Activated B cell treated with CpG ODN at 0.5 μM for 24 hours (primary cell): ENCODE results near the gene SLC6A12. TPM values are rescaled to one million over a fixed set of nuclear protein-coding genes. Genes with fewer than 3 reads are reported as not detected.
A peak's percentile ranks its signal among the peaks of the same experiment; 100 is the strongest.

Experiments used
- ATAC-seq: fragments of 200-7000 bp; cut with Tn5 transposase; one replicate; pipeline ENCODE4 v1.10.0; 2021; ENCODE audit warnings: low read depth, mild to moderate bottlenecking, moderate library complexity
- CTCF ChIA-PET: fragments of 350-600 bp; sonication (Branson Sonifier 250); formaldehyde crosslinking; loops from one replicate; lab custom pipeline; 2021; ENCODE audit warnings: antibody characterized with exemption; lab: Charles Lee
- POLR2A ChIA-PET: fragments of 350-600 bp; sonication (Branson Sonifier 250); formaldehyde crosslinking; loops from one replicate; lab custom pipeline; 2021; ENCODE audit warnings: antibody characterized with exemption; lab: Charles Lee
- DNase-seq: peaks from one replicate; pipeline ENCODE4 v3.0.0; 2022
- H3K27ac Mint-ChIP-seq: one replicate; pipeline ENCODE4 v1.8.0; 2020; ENCODE audit warnings: mixed read lengths
- H3K27me3 Mint-ChIP-seq: one replicate; pipeline ENCODE4 v1.8.0; 2021; ENCODE audit warnings: mixed read lengths
- H3K36me3 Mint-ChIP-seq: one replicate; pipeline ENCODE4 v1.8.0; 2021; ENCODE audit warnings: low read depth, mixed read lengths
- H3K4me1 Mint-ChIP-seq: one replicate; pipeline ENCODE4 v1.8.0; 2021; ENCODE audit warnings: mixed read lengths
- H3K4me3 Mint-ChIP-seq: one replicate; pipeline ENCODE4 v1.8.0; 2020; ENCODE audit warnings: mild to moderate bottlenecking, mixed read lengths
- H3K9me3 Mint-ChIP-seq: one replicate; pipeline ENCODE4 v1.8.0; 2020; ENCODE audit warnings: mixed read lengths
- intact Hi-C: fragments of 100-400 bp; cut with micrococcal nuclease; formaldehyde crosslinking; loops from one replicate; pipeline ENCODE4 v1.15.1; 2024
- total RNA-seq: library from RNA; stranded (reverse); gene quantifications from 2 replicates; pipeline ENCODE4 v1.2.3, GENCODE V29; 2022
- TF ChIP-seq, protein P1 (sequence below): fragments of 200-600 bp; IDR thresholded peaks from one replicate; pipeline ENCODE4 v1.8.0; 2022; ENCODE audit warnings: antibody characterized with exemption, mild to moderate bottlenecking

The SLC6A12 gene
- total RNA-seq, 1 donor from 2014 or later = not detected

DNA sequence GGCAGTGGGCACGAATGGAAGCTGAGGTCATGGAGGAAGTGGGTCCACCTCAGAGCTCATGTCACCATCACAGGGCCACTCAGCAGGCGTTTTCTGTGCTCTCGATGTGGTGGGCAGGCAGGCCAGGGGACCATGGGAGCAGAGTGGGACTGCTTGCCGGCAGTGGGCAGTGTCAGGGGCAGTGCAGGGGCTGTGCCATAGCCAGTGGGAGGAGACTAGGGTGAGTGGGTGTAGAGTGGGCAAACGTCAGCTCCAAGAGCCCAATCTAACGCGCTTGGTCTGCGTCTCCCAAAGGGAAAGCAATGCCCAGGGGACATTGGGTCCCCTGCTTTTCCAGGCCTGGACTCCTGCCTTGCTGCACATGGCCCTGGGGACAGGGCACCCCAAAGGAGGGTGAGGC is 58.3 kb downstream of the SLC6A12 start:
- Mint-ChIP-seq H3K27me3 (peaks cover 8% of the 10 kb centered on the region), H3K27ac (no peak overlapping the region), H3K4me1 (no peaks in the 10 kb centered on the region), H3K36me3 (no peaks in the 10 kb centered on the region), H3K4me3 (no peak overlapping the region), H3K9me3 (no peaks in the 10 kb centered on the region)
- ChIA-PET CTCF (no interaction called here), POLR2A (no interaction called here)
- DNase-seq (no peak), ATAC-seq (no peak)
- TF ChIP-seq, protein P1, sequence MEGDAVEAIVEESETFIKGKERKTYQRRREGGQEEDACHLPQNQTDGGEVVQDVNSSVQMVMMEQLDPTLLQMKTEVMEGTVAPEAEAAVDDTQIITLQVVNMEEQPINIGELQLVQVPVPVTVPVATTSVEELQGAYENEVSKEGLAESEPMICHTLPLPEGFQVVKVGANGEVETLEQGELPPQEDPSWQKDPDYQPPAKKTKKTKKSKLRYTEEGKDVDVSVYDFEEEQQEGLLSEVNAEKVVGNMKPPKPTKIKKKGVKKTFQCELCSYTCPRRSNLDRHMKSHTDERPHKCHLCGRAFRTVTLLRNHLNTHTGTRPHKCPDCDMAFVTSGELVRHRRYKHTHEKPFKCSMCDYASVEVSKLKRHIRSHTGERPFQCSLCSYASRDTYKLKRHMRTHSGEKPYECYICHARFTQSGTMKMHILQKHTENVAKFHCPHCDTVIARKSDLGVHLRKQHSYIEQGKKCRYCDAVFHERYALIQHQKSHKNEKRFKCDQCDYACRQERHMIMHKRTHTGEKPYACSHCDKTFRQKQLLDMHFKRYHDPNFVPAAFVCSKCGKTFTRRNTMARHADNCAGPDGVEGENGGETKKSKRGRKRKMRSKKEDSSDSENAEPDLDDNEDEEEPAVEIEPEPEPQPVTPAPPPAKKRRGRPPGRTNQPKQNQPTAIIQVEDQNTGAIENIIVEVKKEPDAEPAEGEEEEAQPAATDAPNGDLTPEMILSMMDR = no peak
- intact Hi-C loops = no loop called here

DNA sequence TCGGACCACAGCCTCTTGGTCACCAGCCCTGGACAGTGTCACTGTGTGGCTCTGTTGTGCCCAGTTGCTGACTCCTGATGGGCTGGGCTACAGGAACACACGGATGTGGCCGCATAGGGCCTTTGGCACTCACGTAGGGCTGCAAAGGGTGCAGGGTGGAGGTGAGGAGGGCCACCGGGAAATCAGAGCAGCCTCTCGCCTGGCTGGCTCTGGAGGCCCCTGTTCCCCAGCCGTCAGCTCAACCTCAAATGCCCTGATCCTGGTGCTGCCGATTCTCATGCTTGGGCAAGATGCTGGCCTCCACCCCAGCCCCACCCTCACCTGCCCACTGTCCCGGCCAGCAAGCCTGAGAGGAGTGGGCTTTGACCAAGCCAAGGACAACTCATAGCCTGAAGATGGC is 59.0 kb downstream of the SLC6A12 start:
- H3K4me1 Mint-ChIP-seq = no peaks in the 10 kb centered on the region
- POLR2A ChIA-PET = no interaction called here
- H3K4me3 Mint-ChIP-seq = no peak overlapping the region
- no peak for DNase-seq
- CTCF ChIA-PET = no interaction called here
- H3K27me3 Mint-ChIP-seq = peaks cover 8% of the 10 kb centered on the region
- TF ChIP-seq, protein P1 = no peak
- no peak for ATAC-seq
- no peaks in the 10 kb centered on the region for H3K36me3 Mint-ChIP-seq
- intact Hi-C loops = no loop called here
- H3K9me3 Mint-ChIP-seq = no peaks in the 10 kb centered on the region
- no peak overlapping the region for H3K27ac Mint-ChIP-seq

DNA sequence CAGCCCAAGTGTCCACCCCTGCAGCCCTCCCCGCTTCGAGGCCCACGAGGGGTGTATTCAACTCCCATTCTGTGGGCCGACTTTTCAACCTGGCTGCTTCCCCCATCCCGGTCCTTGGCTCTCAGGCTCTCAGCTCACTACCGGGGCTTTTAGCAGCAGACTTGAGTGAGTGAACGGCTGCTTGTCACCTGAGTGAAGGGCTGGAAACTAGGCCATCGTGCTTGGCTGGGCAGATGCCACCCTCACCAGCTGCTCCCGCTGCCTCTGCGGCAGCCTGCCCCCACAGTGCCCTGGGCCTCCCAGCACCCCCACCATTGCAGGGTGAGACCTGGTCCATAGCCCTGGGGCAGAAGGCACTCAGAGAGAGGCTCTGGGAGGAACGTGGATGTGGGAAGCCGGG is 59.9 kb downstream of the SLC6A12 start:
- peaks cover 11% of the 10 kb centered on the region for H3K27me3 Mint-ChIP-seq
- CTCF ChIA-PET = no interaction called here
- no peak for ATAC-seq
- DNase-seq = no peak
- H3K4me3 Mint-ChIP-seq = no peak overlapping the region
- no peaks in the 10 kb centered on the region for H3K9me3 Mint-ChIP-seq
- H3K36me3 Mint-ChIP-seq = no peaks in the 10 kb centered on the region
- POLR2A ChIA-PET = no interaction called here
- intact Hi-C loops = no loop called here
- TF ChIP-seq, protein P1 = no peak
- H3K27ac Mint-ChIP-seq = no peak overlapping the region
- H3K4me1 Mint-ChIP-seq = no peaks in the 10 kb centered on the region

DNA sequence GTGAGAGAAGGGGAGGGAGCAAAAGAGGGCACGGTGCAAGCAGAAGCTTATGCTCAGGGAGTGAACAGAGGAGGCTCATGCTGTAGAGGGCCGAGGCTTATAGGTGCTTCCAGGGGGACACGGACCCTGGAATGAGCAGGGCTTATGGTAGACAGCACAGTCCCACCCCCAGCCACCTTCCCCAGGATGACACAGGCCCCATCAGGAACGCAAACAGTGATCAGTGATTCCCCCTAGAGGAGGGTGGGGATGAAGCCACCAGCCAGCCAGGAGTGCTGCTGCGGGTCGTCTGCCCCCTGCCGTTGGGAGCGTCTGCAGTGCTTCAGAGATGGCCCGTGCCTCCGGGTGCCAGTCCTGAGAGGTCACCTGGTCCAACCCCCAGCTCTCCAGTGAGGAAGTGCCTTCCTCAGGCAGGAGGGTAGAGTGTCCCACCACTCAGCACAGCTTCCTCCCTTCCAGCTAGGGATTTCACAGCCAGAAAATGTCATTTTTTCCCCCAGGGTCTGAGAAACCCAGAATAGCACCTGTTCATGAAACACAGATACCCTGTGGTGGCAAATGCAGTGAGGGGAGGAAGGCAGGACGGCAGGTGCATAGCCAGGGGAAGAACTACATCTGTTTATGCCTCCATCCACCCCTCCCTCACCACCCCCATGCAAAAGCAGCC is 60.7 kb downstream of the SLC6A12 start:
- TF ChIP-seq, protein P1 = no peak
- POLR2A ChIA-PET = no interaction called here
- H3K27ac Mint-ChIP-seq = no peak overlapping the region
- no peaks in the 10 kb centered on the region for H3K9me3 Mint-ChIP-seq
- H3K4me3 Mint-ChIP-seq = no peak overlapping the region
- CTCF ChIA-PET = no interaction called here
- ATAC-seq (peak; percentile 28), DNase-seq (peak; percentile 18)
- H3K27me3 Mint-ChIP-seq = peaks cover 11% of the 10 kb centered on the region
- H3K4me1 Mint-ChIP-seq = no peaks in the 10 kb centered on the region
- intact Hi-C loops = no loop called here
- H3K36me3 Mint-ChIP-seq = no peaks in the 10 kb centered on the region

DNA sequence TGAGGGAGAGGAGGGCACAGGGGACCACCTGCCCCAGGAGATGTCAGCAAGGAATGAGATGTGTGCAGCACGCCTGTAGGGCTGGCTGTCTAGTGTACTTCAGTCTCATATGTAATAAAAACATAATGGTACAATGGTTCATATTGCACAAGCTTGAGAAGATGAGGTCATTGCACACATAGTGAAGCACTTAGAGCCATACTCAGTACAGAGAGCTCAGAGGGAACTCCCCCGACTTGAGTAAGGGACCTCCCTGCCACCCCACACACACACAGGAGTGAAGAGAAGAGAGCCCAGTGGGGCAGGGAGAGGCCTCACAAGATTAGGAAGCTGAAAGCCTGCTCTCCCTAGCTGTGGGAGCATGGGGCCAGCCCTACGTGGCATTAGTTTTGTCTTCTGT is 61.5 kb downstream of the SLC6A12 start:
- CTCF ChIA-PET = no interaction called here
- TF ChIP-seq, protein P1 = no peak
- H3K4me1 Mint-ChIP-seq = no peaks in the 10 kb centered on the region
- intact Hi-C loops = no loop called here
- H3K36me3 Mint-ChIP-seq = no peaks in the 10 kb centered on the region
- no peaks in the 10 kb centered on the region for H3K9me3 Mint-ChIP-seq
- no peak overlapping the region for H3K4me3 Mint-ChIP-seq
- no peak overlapping the region for H3K27ac Mint-ChIP-seq
- ATAC-seq (no peak), DNase-seq (no peak)
- H3K27me3 Mint-ChIP-seq = peaks cover 11% of the 10 kb centered on the region
- POLR2A ChIA-PET = no interaction called here
